GM18519 (cell line): Measurements from ENCODE around the gene ARID1B.

ENCODE experiments used
- ATAC-seq: cut with Tn5 transposase; IDR thresholded peaks from one replicate; pipeline ENCODE4 v1.9.1; 2021; ENCODE audit warnings: mild to moderate bottlenecking, moderate library complexity; ENCODE audit not compliant: unreplicated experiment, low FRiP score

The ARID1B gene

DNA sequence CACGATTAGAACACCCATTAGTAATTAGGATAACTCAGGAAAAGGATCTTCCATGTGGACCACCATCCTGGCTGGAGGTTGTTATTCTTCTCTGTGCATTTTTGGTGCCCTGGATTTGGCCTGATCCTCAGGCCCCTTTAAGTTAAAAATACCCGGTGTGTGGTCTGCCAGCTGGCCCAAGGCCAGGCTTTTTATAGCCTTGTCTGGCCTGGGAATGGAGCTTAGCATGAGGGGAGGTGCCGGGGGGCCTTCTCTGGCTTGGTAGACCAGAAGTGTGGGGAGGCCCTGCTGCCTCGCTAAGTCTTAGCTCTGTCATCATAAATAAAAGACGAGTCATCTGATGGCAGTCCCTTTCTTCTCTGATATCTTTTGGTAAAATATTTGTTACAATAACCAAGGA is 71.4 kb downstream of the ARID1B start:
- no peak for ATAC-seq

DNA sequence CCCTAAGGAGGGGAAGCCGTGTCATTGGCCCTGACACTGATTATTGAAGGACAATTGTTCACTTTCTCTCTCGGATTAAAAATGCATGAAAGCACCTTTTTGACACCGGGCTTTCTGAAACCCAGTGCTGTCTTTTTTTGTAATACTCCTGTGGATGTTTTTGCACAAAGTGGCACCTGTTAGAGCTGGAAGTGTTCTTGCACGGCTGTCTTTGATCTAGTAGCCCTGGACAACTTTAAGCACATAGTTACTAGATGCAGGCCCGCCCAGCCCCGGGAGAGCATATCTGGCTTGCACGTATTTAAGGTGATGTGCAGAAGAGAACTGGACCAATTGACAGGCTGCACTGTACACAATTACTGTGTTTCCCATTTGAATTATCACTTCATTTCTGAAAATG is 72.6 kb downstream of the ARID1B start:
- ATAC-seq, result no peak

DNA sequence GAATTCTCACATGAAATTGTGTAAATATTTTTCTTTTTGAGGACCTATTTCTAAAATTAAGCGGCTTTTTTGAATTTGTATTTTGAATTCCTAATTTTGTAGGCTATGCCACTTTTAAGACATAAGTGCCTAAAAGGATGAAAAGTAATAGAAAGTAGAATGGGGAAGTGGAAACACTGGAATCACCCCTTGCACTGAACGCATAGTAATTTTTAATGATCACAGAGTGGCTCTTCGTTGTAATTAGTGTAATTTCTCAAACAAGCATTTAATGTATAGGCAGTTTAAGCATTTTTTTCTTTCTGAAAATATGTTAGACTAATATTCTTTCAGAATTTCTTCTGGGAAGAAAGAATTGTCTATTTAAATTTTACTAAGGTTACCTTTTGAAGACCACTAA is 73.2 kb downstream of the ARID1B start:
- ATAC-seq, result no peak

DNA sequence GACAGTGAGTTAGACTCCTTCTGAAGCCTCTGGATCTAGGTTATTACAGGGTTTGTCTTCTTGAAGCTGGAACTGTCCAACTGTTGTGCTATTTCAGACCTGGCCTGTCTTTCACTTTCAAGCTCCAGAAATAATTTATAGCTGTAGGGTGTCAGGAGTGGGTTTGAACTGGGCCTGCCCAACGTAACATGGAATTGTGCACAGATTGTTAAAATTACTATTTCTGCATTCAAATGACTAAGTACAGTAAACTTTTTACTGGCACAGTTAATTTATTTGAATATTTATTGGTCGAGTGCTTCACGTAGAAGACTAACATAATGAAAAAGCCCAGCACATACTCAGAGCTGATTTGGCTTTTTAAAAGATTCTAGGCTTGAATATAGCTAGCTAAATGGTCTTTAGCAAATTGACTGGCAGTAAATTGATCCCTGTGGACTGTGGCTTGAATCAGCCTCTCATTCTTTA is 74.3 kb downstream of the ARID1B start:
- no peak for ATAC-seq

DNA sequence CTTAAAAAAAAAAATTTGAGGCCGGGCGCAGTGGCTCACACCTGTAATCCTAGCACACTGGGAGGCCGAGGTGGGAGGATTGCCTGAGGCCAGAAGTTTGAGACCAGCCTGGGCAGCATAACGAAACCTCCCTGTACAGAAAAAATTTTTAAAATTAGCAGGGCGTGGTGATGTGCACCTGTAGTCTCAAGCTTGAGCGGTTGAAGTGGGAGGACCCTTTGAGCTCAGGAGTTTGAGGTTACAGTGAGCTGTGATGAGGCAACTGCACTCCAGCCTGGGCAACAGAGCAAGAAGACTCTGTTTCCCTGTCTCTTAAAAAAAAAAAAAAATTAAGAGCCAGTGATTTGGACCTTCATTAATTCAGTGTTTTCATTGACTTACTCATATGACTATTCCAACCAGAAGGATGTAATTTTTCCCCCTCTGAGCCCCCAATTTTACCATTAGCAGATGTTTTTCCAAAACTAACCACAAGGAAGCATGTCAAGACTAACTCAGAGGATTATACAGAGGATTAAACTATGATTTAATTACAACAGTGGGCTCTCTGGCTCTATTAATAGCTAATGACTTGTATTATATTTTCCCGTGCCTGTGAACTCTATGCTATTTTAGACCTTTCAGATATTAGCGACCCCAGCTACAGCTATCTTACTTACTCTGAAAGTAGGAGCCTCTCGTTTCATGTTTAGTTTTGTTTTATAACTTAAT is 75.1 kb downstream of the ARID1B start:
- ATAC-seq, result peak; percentile 51

DNA sequence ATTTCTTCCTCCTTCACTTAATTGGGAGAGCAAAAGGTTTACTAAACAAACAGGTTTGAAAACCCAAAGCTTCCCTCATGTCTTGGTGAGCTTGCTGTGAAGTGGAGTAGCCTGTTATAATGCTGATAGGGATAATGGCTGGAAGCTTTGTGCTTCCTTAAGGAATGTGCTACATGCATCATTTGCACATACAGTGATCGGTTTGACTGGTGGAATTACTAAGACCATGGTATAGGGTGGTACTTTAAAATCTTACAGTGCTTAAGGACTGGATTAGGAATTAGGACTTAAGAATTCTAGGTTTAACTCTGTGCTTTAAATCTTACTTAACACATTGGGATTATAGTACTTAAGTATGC is 75.7 kb downstream of the ARID1B start:
- ATAC-seq, result no peak

DNA sequence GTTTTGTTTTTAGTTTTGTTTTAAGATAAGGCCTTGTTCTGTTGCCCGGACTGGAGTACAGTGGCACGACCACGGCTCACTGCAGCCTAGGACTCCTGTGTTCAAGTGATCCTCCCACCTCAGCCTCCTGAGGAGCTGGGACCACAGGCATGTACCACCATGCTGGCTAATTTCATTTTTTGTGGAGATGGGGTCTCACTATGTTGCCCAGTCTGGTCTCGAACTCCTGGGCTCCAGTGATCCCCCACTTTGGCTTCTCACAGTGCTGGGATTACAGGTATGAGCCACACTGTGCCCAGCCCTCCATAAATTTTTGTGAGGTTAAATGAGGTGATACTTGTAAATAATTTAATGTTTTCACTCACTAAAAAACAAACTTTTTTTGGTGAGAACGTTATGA is 76.6 kb downstream of the ARID1B start:
- no peak for ATAC-seq

DNA sequence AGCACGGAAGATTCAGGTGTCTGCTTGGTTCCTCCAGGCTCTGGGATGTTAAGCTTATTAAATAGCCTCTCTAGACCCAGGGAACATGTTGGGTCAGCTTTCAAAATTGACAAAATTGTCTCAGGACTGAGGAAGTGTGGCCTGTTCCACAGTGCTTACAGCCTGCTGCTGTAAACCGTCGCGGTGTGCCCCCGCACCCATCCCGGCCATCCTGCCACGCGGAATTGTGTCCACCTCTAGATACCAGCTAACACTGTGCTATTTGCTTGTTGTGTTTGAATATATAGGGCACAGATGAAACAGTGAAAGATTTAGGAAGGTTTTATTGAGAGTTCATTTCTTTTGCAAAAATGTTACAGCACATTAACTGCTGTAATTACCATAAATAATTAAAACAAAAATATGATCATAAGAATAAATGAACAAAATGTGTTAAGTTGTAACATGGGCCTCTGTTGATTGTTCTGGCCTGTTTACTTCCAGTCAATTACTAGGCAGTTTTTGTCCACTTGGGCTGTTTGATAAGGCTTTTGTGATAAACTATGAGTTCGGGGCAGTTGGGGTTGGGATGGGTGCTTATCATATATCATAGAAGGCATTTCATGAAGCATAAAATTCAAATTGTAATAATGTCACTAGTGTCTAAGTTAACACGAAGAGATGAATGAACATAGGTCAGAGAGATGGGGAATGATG is 77.4 kb downstream of the ARID1B start:
- no peak for ATAC-seq

DNA sequence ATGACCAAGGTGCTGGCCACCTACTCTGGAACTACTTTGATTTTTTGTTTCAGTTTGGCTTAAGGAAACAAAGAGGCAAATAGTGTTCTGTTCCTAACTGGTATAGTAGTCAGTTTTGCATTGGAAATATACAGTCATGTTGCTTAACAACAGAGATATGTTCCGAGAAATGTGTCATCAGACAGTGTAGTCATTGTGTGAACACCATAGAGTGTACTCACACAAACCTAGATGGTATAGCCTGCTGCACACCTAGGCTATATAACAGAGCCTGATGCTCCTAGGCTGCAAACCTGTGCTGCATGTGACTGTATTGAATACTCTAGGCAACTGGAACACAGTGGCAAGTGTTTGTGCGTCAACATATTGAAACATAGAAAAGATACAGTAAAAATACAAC is 80.4 kb downstream of the ARID1B start:
- no peak for ATAC-seq

DNA sequence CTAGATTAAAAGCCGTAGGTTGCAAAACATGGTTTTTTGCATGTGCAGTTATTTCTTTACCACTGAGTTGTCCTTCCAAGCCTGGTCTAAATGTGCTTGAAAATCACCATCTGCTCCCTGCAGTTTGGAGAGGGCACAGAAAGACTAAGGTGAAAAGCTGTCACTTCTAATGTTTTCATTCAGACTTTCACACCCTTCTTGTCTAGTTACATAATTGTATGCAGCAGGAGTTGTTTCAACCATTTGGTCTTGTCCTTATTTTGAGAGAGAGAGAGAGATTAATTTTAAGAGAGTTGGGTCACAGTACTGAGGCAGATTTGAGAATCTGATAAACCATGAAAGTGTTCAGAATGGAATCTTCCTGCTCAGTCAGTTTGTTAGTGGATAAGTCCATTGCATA is 82.5 kb downstream of the ARID1B start:
- no peak for ATAC-seq

DNA sequence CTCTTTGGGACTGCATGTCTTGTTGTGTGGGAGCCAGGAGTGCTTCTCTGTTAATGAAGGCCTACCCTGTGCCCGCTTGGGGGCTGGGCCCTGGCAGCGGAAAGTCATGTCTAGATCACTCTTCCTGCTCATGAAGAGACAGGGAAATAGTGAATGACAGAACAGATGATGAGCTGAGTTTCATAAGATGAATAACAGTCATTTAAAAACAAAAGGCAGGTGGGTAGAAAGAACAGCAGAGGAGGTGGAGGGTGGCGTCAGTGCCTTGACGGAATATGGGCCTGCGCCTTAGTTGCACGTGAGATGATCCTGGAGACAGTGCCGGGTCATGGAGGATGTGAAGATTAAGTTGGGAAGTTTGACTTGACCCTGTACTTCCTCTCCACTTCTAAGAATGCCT is 85.5 kb downstream of the ARID1B start:
- no peak for ATAC-seq

DNA sequence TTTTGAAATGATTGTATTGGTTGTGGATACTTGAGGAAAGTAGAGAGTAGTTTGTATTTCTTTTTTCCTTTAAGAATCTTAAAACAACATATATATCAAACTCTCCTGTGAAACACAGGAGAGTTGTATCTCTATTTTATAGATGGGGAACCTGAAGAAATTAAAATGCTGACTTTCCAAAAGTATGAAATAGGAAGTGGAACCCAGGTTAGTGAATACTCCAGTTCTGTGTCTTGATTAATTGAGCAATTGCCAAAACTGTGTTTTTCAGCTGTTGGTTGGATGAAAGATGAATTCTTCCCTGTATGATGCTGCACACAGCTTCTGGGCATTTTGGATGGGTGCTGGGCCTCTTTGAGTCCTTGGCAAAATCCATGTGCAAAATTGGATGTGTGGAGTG is 86.3 kb downstream of the ARID1B start:
- ATAC-seq, result no peak

DNA sequence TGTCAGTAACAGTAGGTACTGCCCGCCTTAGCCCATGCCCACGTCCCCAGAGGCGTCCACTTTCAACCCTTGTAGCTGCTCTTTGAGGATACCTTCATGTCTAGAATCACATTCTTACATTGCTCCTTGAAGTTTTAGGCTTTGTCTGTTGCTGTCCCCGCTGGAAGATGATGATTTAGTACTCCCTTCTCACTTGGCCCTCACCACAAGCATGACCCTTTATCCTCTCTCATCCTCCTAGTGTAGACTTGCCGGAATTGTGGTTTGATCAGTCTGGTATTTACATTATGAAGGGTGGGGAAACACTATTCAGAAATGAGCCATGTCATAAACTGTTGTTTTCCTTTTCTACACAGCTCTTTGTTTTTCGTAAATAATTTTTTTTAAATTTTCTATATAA is 87.4 kb downstream of the ARID1B start:
- ATAC-seq, result no peak

DNA sequence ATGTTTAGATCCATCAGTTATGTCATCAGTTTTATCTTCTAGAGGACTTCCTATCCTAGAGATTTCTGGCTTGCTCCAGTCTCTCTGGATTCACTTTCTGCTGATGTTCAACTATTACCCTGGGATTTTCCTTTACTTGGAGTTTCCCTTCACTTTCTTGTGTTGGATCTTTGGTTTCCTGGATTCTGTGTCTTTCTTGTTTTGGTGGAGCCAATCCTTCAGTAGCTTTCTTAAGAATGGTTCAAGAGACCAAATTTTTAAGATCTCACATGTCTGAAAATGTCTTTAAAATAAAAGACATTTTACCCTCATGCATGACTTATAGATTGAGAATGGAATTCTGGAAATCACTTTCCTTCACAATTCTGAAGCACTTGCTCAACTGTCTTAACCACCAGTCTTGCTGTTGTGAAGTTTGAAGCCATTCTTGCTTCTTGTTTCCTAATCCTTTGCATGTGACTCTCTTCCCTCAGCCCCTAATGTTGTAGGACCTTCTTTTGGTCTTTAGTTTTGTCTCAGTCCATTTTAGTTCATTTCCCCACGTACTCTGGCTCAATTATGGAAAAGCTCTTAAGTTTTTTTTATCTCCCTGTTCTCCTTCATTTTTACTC is 87.9 kb downstream of the ARID1B start:
- no peak for ATAC-seq

DNA sequence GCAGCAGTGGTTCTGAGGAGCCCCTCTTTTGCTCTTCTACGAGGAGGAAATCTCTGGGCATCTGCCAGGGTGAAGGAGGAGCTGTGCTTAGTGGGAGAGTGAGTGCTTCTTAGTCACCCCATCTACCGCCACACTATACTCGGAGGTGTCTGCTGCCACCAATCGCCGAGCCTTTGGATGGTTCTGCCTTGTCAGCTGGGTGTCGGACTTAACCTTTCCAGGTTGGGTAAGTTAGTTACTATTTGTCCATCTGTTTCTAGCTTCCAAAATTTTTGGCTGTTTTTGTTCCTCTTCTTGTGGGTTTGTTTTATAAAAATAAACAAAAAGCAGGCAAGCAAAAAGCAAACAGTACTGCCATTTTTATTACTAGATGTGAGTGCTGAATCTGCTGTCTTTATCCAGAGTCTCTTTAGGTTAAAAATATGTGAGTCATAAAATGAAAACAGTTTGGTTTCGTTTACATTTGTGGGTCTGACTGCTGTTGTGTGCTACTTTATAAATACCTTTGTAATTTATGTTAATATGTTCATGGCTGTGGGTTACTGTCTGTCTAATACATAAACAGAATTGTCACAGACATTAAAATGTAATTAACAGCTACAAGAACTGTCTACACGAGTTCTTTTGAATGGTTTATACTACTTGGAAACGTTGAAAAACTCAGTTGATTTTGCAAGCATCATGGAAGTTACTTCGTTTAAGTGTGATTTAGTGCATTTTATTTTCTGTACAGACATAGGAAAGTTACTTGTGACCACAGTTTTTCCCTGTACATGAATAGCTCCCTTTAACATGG is 89.2 kb downstream of the ARID1B start:
- ATAC-seq, result no peak

DNA sequence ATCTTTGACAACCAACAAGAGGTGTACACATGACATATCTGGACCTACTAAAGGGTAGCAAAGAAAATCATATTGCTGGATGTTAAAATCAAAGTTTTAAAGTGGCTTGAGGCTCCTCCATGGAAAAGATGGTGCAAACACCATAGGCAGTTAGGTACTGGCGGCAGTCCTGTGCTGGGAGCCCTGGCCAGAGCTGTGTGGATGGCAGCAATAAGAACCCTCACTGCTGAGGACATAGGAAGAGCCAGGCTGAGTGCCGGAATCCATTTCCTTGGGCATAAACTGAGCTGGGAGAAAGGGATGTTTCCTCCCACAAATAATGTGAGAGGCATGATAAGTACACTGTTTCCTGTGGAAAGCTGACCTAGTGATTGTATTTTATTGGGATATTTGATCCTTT is 89.9 kb downstream of the ARID1B start:
- no peak for ATAC-seq

DNA sequence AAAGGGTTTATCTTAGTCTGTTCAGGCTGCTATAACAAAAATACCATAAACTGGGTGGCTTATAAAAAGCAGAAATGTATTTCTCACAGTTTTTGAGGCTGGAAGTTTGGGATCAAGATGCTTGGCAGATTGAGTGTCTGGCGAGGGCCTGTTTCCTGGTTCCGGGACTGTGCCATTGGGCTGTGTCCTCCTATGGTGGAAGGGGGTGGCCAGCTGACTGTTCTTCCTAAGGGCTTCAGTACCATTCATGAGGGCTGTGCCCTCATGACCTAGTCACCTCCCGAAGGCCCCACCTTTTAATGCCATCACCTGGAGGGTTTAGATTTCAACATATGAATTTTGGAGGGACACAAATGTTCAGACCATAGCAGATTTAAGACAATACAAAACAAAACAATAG is 91.2 kb downstream of the ARID1B start:
- no peak for ATAC-seq

DNA sequence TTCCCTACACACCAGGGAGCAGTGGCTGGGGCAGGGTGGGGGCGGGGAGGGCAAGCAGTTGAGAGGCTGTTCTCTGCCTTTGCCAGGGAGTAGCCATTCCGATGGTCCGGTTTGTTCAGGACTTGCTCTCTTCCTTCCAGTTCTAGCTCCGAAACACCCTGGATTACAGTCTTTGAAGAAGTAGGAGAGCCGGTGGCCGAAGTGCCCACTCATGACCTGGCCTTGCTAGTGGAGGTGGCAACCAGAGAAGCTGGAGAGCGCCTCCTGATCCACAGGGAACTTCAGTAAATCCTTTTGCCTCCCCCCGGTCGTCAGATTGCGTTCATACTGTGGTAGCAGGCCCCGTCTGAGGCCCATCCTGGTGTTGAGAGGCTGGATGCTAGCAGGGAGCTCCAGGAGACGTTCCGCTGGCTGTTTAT is 92.8 kb downstream of the ARID1B start:
- no peak for ATAC-seq

DNA sequence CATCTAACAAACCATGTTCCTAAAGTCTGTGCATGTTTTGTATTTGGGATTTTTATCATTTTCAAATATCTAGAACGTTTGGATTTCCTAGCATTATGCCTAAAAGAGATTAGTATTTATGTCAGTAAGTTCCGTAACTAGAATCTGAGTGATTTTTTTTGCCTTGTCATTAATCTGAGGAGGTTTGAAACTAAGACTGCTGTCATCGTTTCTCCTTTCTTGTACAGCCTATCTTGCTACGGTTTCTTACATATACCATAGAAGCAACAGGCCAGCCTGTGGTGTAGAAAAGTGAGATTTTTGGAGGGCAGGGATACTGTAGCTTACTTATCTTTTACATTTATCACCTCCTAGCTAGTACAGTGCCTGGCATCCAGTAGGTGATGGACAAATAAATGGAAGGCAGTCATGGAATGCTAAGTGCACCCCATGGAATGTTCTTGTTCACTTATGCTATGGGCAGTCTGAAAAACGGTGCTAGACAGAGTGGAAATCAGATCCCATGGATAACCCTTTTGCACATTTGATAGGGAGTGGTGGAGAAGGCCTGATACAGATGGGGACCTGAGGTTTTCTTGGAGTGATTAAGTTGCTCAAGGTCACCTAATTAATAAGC is 93.9 kb downstream of the ARID1B start:
- no peak for ATAC-seq

DNA sequence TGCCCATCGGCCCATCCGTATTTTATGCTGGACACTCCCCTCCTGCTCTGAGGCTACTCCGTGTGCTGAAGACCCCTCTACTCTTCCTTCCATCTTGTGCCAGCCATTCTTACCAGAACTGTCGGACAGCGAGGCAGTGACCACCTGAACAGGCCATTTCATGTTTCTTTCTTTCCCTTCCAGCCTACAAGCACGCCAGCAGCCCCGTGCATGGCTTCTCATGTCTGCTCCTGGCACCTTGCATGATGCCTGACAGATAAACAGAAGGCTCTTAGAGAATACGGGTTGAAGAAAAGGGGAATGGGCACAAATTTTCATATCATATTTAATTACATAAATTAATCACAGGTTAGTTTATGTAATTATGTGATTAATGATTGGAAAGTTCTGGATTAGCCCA is 95.7 kb downstream of the ARID1B start:
- ATAC-seq, result no peak
